GM12878 (cell line): ENCODE results near the gene TMEM52. TPM values are rescaled to one million over a fixed set of nuclear protein-coding genes. Genes with fewer than 3 reads are reported as not detected.

Experiments
- ATAC-seq: fragments of 200-7000 bp; cut with Tn5 transposase; 3 replicates; pipeline ENCODE4 v1.9.1; 2020; ENCODE audit warnings: mild to moderate bottlenecking, moderate library complexity
- BruUV-seq: library from RNA; stranded (reverse); fragments of 400-500 nt; replicated peaks from 2 replicates; lab custom pipeline; 2021; lab: Mats Ljungman, UMichigan
- CTCF ChIA-PET: fragments of 300-600 bp; sonication (Branson Sonifier 250); formaldehyde crosslinking; extraction: SDS; loops from one replicate; lab custom pipeline; 2021; ENCODE audit warnings: inconsistent platforms; lab: Yijun Ruan, JAX
- POLR2A ChIA-PET: fragments of 350-600 bp; formaldehyde crosslinking; extraction: SDS; loops from one replicate; lab custom pipeline; 2021; ENCODE audit warnings: inconsistent platforms; lab: Charles Lee
- RAD21 ChIA-PET: fragments of 300-600 bp; sonication (Branson Sonifier 250); formaldehyde crosslinking; loops from one replicate; lab custom pipeline; 2023; ENCODE audit warnings: antibody characterized with exemption; ENCODE audit not compliant: unreplicated experiment; lab: Charles Lee
- SMC1A ChIA-PET: fragments of 300-600 bp; sonication (Branson Sonifier 250); formaldehyde crosslinking; loops from one replicate; lab custom pipeline; 2023; ENCODE audit not compliant: unreplicated experiment, uncharacterized antibody; lab: Charles Lee
- DNase-seq: peaks from one replicate; pipeline ENCODE4 v3.0.0-alpha.2; 2011; ENCODE audit warnings: low read depth, low spot score
- FAIRE-seq: peaks from 3 replicates; lab custom pipeline; 2011; peaks lifted over from hg19 to GRCh38; lab: Jason Lieb, UNC
- H2AFZ ChIP-seq: 2 replicates; pipeline ENCODE4 v1.6.0; 2011; ENCODE audit warnings: low read depth, low read length, control low read depth; ENCODE audit not compliant: control insufficient read depth
- H3K27ac ChIP-seq: 2 replicates; pipeline ENCODE4 v1.5.1; 2011; ENCODE audit warnings: control low read depth; ENCODE audit not compliant: control insufficient read depth, insufficient read depth
- H3K27me3 ChIP-seq, 2 experiments: replicated peaks in 1 of 2; 2 replicates each; pipeline versions ENCODE4 v1.6.0 to v1.6.1; 2011; ENCODE audit warnings: low read length in 1 of 2; ENCODE audit not compliant: control insufficient read depth in 2 of 2, insufficient read depth in 2 of 2
- H3K36me3 ChIP-seq, 2 experiments: 2 replicates each; pipeline ENCODE4 v1.5.1; 2011; ENCODE audit warnings: low read length in 1 of 2; ENCODE audit not compliant: control insufficient read depth in 2 of 2, insufficient read depth in 2 of 2
- H3K4me1 ChIP-seq: 2 replicates; pipeline ENCODE4 v1.6.1; 2011; ENCODE audit warnings: mild to moderate bottlenecking, low read length, moderate library complexity, mixed read lengths; ENCODE audit not compliant: control insufficient read depth, insufficient read depth
- H3K4me2 ChIP-seq: 2 replicates; pipeline ENCODE4 v1.6.0; 2011; ENCODE audit warnings: control low read depth; ENCODE audit not compliant: control insufficient read depth, insufficient read depth
- H3K4me3 ChIP-seq: fragments of 200-600 bp; sonication (generic); 2 replicates; pipeline ENCODE4 v1.5.1; 2016
- H3K79me2 ChIP-seq: 2 replicates; pipeline ENCODE4 v1.6.0; 2011; ENCODE audit warnings: low read length; ENCODE audit not compliant: control insufficient read depth, insufficient read depth
- H3K9ac ChIP-seq: 2 replicates; pipeline ENCODE4 v1.8.0; 2011; ENCODE audit warnings: low read length, control low read depth, mixed read lengths; ENCODE audit not compliant: control insufficient read depth, insufficient read depth
- H3K9me3 ChIP-seq: replicated peaks from 3 replicates; pipeline ENCODE4 v1.5.1; 2011; ENCODE audit warnings: mild to moderate bottlenecking, low read length; ENCODE audit not compliant: control insufficient read depth, insufficient read depth
- H4K20me1 ChIP-seq: 2 replicates; pipeline ENCODE4 v1.6.0; 2011; ENCODE audit not compliant: control insufficient read depth, insufficient read depth
- ASH2L ChIP-seq: fragments of 300-600, 200-600 bp; sonication (generic); IDR thresholded peaks from 2 replicates; pipeline ENCODE4 v1.6.1; 2017; ENCODE audit warnings: low read depth, mild to moderate bottlenecking, borderline replicate concordance
- MLLT1 ChIP-seq: fragments of 450-650 bp; IDR thresholded peaks from 2 replicates; pipeline ENCODE4 v1.6.1; 2016; ENCODE audit warnings: mild to moderate bottlenecking
- MYC ChIP-seq: IDR thresholded peaks from 2 replicates; pipeline ENCODE4 v1.6.1; 2011; ENCODE audit warnings: mild to moderate bottlenecking, low read length, moderate library complexity, inconsistent platforms; ENCODE audit not compliant: insufficient read depth, insufficient replicate concordance, insufficient read length, severe bottlenecking
- NR2C2 ChIP-seq: IDR thresholded peaks from 2 replicates; pipeline ENCODE4 v1.6.1; 2011; ENCODE audit warnings: borderline replicate concordance, low read depth; ENCODE audit not compliant: control insufficient read depth, insufficient read length
- RUNX3 ChIP-seq: IDR thresholded peaks from 2 replicates; pipeline ENCODE4 v1.6.1; 2012; ENCODE audit warnings: low read length, inconsistent platforms
- SMARCA5 ChIP-seq: fragments of 450-650 bp; IDR thresholded peaks from 2 replicates; pipeline ENCODE4 v1.6.1; 2017; ENCODE audit warnings: mild to moderate bottlenecking
- SREBF1 ChIP-seq: IDR thresholded peaks from 2 replicates; pipeline ENCODE4 v1.6.1; 2012; ENCODE audit warnings: mild to moderate bottlenecking, low read length
- TCF7 ChIP-seq: IDR thresholded peaks from 2 replicates; pipeline ENCODE4 v1.6.1; 2014; ENCODE audit warnings: antibody characterized with exemption, borderline replicate concordance
- ZNF217 ChIP-seq: fragments of 450-650 bp; IDR thresholded peaks from 2 replicates; pipeline ENCODE4 v1.6.1; 2017; ENCODE audit warnings: antibody characterized with exemption, mild to moderate bottlenecking
- ZNF592 ChIP-seq: fragments of 450-650 bp; IDR thresholded peaks from 2 replicates; pipeline ENCODE4 v1.6.1; 2017; ENCODE audit warnings: mild to moderate bottlenecking, moderate library complexity
- ZZZ3 ChIP-seq: IDR thresholded peaks from 2 replicates; pipeline ENCODE4 v1.6.1; 2011; ENCODE audit warnings: low read depth; ENCODE audit not compliant: control insufficient read depth, insufficient read length
- WGBS: methylation state at CpG from one replicate; pipeline ENCODE4 v1.1.6; 2016; ENCODE audit warnings: low lambda C conversion rate; ENCODE audit not compliant: insufficient replicate concordance, insufficient coverage; ENCODE audit errors: missing lambda C conversion rate; 5-methylcytosine and 5-hydroxymethylcytosine counted together
- in situ Hi-C: fragments of 300-500 bp; cut with MboI; formaldehyde crosslinking; loops from 9 replicates; pipeline ENCODE4 v1.14.3; 2018; ENCODE audit warnings: mixed read lengths
- intact Hi-C: fragments of 100-400 bp; cut with micrococcal nuclease; formaldehyde crosslinking; loops from one replicate; pipeline ENCODE4 v1.14.2; 2022; ENCODE audit not compliant: unreplicated experiment
- polyA plus RNA-seq, 11 experiments: library from polyadenylated mRNA; depleted of rRNA in 4 of 11; unstranded in 6 of 11; stranded (reverse) in 5 of 11; fragments of >200 nt; fragmentation: Nextera tagmentation in 4 of 11; fragmentation: Illumina TruSeq in 1 of 11; extraction: Ambion mirVana in 4 of 11; extraction: Trizol in 1 of 11; gene quantifications; 1 replicate in 1 of 11; 2 replicates in 10 of 11; pipeline versions ENCODE4 v1.2.1 to v1.2.3, GENCODE V29; 2011 to 2016; ENCODE audit warnings: inconsistent platforms in 2 of 11, missing spikeins in 2 of 11, low read depth in 1 of 11
- total RNA-seq, 4 experiments: library from RNA; depleted of rRNA in 3 of 4; stranded (reverse); fragments of >200 nt in 3 of 4; fragmentation: Illumina TruSeq in 1 of 4; extraction: Trizol in 1 of 4; gene quantifications; 2 replicates each; pipeline versions ENCODE4 v1.2.1 to v1.2.3, GENCODE V29; 2013 to 2021
- TF ChIP-seq, protein P1 (sequence below): fragments of 450-650 bp; IDR thresholded peaks from 2 replicates; pipeline ENCODE4 v1.6.1; 2018; ENCODE audit warnings: mild to moderate bottlenecking, low read depth, moderate library complexity; ENCODE audit not compliant: partially characterized antibody

The TMEM52 gene
- total and polyA plus RNA-seq, 10 of the 15 experiments (the other 5 are each of a cell fraction or from before 2014, with no cell fraction given): 0.17 to 0.33 (median 0.24) TPM; not detected in 7

GRCh38 chr1:1945782-1946393 is 26.8 kb upstream of the TMEM52 start:
- Histone ChIP-seq H4K20me1 (no peaks in the 10 kb centered on the region), H3K4me3 (no peak overlapping the region), H3K36me3 (no peaks in the 10 kb centered on the region), H3K27ac (no peak overlapping the region), H2AFZ (no peak overlapping the region), H3K27me3 (no peaks in the 10 kb centered on the region), H3K4me2 (no peak overlapping the region), H3K9ac (no peak overlapping the region), H3K79me2 (no peaks in the 10 kb centered on the region), H3K9me3 (no peaks in the 10 kb centered on the region), H3K4me1 (no peaks in the 10 kb centered on the region)
- ChIA-PET SMC1A (interaction anchor here (0.7 kb wide), 1 partner anchor 212 kb away, joined by 3 read pairs; no protein-coding TSS in a partner anchor), CTCF (no interaction called here), RAD21 (no interaction called here), POLR2A (no interaction called here)
- WGBS: 54% methylated on average over 28 of the region's 29 CpGs
- intact Hi-C loops (no loop called here), in situ Hi-C loops (no loop called here)
- no peak for ATAC-seq
- no TSS peak for BruUV-seq
- DNase-seq: no peak
- FAIRE-seq: no peak
- TF ChIP-seq, protein P1, sequence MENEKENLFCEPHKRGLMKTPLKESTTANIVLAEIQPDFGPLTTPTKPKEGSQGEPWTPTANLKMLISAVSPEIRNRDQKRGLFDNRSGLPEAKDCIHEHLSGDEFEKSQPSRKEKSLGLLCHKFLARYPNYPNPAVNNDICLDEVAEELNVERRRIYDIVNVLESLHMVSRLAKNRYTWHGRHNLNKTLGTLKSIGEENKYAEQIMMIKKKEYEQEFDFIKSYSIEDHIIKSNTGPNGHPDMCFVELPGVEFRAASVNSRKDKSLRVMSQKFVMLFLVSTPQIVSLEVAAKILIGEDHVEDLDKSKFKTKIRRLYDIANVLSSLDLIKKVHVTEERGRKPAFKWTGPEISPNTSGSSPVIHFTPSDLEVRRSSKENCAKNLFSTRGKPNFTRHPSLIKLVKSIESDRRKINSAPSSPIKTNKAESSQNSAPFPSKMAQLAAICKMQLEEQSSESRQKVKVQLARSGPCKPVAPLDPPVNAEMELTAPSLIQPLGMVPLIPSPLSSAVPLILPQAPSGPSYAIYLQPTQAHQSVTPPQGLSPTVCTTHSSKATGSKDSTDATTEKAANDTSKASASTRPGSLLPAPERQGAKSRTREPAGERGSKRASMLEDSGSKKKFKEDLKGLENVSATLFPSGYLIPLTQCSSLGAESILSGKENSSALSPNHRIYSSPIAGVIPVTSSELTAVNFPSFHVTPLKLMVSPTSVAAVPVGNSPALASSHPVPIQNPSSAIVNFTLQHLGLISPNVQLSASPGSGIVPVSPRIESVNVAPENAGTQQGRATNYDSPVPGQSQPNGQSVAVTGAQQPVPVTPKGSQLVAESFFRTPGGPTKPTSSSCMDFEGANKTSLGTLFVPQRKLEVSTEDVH: no peak
- TF ChIP-seq SMARCA5: no peak
- no peak for TF ChIP-seq ZZZ3
- no peak for TF ChIP-seq NR2C2
- TF ChIP-seq ZNF592: no peak
- no peak for TF ChIP-seq SREBF1
- no peak for TF ChIP-seq TCF7
- TF ChIP-seq MLLT1: no peak
- no peak for TF ChIP-seq RUNX3
- no peak for TF ChIP-seq ASH2L
- TF ChIP-seq ZNF217: no peak
- TF ChIP-seq MYC: no peak
